GM12892 (cell line): Measurements from ENCODE around the gene GPR132.

Source experiments
- POLR2A ChIP-seq: IDR thresholded peaks from 2 replicates; pipeline ENCODE4 v1.6.1; 2011; ENCODE audit warnings: low read depth, low read length, control low read depth
- TAF1 ChIP-seq: IDR thresholded peaks from 2 replicates; pipeline ENCODE4 v1.6.1; 2011; ENCODE audit warnings: low read depth, mild to moderate bottlenecking, control low read depth, low read length, borderline replicate concordance

- TF ChIP-seq POLR2A (no peak), TAF1 (no peak)
Observed at GRCh38 chr14:105107351-105107750, 42.1 kb upstream of the GPR132 start.
